Measurements from ENCODE around the gene ANKS4B. TPM values are rescaled to one million over a fixed set of nuclear protein-coding genes. Genes with fewer than 3 reads are reported as not detected.
"Not testable (repeated sequence)": the region's sequence is repeated elsewhere in the genome, so short reads cannot be mapped to it uniquely, and the experiment has no call there.

The ANKS4B gene
- total RNA-seq, 1 donor from 2014 or later = not detected

DNA sequence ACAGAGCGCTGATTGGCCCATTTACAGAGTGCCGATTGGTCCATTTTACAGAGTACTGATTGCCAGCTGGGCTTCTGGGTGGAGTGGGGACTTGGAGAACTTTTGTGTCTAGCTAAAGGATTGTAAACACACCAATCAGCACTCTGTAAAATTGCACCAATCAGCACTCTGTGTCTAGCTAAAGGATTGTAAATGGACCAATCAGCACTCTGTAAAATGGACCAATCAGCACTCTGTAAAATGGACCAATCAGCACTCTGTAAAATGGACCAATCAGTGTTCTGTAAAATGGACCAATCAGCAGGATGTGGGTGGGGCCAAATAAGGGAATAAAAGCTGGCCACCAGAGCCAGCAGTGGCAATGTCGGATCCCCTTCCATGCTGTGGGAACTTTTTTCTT, 56.3 kb downstream of the ANKS4B start:
- DNase-seq (ENCODE audit: low read depth in 2 of 2) = not testable (repeated sequence)

DNA sequence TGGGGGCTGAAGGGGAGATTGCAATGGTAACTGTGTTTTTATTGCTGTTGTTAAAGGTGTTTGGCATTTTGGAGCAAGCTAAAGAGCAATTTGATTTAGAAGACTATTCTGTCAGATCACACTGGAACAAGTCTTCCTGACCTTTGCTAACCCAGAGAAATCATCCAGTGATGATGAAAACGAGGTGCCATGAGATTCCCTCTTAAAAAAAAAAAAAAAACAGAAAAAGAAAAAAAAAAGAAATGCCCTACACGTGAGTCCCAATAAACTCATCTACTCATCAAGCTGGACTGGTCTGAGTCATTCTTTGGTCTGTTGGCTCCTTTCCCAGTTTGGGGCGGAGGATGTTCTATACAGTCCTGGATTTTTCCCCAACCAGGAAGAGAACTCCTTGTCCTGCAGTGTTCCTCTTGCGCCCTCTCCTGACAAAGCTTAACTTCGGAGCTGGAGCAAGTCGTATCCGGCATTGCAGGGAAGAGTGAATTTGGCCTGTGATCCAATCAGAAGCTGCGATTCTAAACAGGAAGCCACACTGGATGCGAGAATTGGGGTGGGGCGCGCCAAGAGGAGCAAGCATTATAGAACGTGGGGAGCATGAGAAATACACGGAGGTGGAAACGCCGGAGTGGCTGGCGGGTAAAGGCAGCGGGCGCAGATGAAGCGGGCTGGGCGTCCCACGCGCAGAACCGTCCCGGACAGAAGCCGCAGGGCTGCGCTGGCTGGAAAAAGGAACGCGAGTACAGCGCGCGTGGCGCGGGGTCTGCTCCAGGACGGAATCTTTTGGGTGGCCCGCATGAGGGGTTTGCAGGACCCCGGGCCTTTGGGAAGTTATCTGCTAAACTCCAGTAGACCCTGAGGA, 67.0 kb downstream of the ANKS4B start:
- peak; percentile 99 for DNase-seq (ENCODE audit: low read depth in 2 of 2)

DNA sequence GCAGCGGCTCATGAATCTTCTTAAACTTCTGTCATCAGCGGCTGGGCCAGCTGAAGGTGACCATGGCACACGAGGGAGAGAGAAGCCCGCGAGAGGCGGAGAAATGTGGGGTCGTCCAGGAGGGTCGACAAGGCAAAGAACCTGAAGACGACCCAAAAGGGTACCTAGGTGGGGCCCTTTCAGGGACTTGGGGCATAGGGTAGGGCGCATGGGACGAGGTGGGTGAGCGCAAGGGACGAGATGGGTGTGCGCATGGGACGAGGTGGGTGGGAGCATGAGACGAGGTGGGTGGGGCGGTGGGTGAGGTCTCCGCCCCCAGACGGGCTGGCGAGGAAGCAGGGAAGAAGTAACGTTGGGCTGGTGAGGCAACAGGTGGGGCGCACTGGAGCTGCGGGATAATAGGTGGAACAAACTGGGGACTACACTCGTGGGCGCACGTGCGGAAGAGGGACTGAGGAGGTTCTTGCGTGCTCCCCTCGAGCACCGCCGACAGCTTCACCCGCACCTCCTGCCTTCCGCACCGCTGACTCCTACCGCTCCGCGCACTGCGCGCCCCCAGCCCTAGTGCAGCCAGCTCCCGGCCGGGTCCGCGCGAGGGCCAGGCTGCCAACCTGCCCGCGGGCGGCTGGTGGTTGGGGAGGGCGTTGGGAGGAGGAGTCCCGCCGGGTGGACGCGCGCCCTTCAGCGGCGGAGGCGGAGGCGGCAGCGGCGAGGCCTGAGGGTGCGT, 67.8 kb downstream of the ANKS4B start:
- peak; percentile 45 to 83 for DNase-seq (ENCODE audit: low read depth in 2 of 2)

DNA sequence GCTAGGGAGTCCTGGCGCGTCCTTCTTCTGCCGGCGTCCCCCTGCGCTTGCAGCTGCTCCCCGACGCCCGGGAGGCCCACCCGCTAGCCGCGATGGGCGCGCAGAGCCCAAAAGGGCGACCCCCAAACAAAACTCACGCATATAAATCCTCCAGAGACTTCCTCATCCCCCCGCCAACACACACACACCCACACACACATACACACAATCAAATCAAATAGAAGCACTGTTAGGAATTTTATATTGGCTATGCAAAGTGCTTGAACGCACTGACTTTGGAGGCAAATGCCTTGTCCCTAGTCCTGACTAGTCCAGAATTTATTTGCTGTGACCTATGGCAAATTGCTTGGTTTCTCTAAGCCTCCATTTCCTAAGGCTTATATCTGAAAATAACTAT, 68.4 kb downstream of the ANKS4B start:
- DNase-seq (ENCODE audit: low read depth in 2 of 2) = no peak

DNA sequence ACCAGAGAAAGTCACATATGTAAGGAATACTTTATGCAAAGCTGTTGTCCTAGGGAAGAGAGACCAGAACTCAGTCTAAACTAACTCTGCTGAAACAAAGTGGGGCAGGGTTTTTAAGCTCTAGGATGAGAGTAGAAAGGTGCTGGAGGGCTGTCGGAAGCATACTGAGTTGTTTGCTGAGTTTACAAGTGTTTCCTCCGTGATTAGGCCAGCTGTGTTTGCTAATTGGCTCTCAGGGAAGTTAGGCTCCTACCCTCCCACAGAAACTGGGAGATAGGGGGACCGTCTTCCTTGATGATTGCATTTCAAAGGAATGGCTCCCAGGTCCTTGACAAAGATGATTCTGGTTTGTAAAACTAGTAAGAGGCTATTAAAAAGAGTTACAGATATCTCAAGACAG, 69.0 kb downstream of the ANKS4B start:
- no peak for DNase-seq (ENCODE audit: low read depth in 2 of 2)

DNA sequence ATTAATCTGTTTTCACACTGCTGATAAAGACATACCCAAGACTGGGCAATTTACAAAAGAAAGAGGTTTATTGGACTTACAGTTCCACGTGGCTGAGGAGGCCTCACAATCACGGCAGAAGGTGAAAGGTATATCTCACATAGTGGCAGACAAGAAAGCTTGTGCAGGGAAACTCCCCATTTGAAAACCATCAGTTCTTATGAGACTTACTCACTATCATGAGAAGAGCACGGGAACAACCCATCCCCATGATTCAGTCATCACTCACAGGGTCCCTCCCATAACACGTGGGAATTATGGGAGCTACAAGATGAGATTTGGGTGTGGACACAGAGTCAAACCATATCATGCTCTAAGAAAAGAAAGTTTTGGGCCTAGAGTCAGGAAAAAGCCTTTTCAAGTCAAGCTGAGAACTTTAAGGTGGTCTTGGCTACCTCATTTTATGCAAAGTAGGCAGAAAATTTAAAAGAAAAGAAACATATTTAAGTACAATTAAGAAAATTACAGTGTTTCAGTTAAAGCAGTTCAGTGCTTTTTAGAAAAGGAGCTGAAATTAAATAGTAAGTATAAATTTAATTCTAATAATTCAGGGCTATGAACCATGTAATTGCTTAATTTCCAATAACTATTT, 69.5 kb downstream of the ANKS4B start:
- DNase-seq (ENCODE audit: low read depth in 2 of 2) = peak in 1 of 2 donors; percentile 37

Other genes with a start within 250 kb of the ANKS4B start
- under 0.01 TPM in 1 of 2 replicates, not detected in the other for gene DNAH3, start 82.9 kb upstream of the ANKS4B start, total RNA-seq
- 4.3 and 6.5 TPM in 2 replicates for gene LDAF1, start 75.0 kb upstream of the ANKS4B start, total RNA-seq
- 0.13 TPM in 1 of 2 replicates, not detected in the other for gene ZP2, start 22.1 kb upstream of the ANKS4B start, total RNA-seq
- 0.13 TPM in 1 of 2 replicates, not detected in the other for gene CRYM, start 44.6 kb downstream of the ANKS4B start, total RNA-seq